ENCODE results near the gene ACAA2.
"Not testable (repeated sequence)": the region's sequence is repeated elsewhere in the genome, so short reads cannot be mapped to it uniquely, and the experiment has no call there.

The ACAA2 gene

DNA sequence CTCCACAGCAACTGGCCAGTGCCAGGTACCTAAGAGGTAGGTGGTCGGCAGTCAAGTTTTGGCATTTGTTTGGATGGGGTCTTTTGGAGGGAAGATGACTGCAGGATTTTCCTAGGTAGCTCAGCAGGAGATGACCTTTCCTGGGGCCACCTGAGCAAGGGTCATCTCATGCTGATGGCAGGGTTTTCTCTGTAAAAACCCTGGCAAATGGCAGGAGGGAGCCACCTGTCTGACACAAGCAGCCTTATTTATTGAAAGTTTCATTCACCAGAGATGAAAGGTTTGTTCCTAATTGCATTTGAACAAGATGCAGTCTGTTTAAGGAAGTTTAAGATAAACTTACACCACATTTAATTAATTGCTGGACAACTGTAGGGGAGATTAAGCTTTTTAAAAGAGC lies 31.6 kb upstream of the ACAA2 start:
- DNase-seq, result no peak

DNA sequence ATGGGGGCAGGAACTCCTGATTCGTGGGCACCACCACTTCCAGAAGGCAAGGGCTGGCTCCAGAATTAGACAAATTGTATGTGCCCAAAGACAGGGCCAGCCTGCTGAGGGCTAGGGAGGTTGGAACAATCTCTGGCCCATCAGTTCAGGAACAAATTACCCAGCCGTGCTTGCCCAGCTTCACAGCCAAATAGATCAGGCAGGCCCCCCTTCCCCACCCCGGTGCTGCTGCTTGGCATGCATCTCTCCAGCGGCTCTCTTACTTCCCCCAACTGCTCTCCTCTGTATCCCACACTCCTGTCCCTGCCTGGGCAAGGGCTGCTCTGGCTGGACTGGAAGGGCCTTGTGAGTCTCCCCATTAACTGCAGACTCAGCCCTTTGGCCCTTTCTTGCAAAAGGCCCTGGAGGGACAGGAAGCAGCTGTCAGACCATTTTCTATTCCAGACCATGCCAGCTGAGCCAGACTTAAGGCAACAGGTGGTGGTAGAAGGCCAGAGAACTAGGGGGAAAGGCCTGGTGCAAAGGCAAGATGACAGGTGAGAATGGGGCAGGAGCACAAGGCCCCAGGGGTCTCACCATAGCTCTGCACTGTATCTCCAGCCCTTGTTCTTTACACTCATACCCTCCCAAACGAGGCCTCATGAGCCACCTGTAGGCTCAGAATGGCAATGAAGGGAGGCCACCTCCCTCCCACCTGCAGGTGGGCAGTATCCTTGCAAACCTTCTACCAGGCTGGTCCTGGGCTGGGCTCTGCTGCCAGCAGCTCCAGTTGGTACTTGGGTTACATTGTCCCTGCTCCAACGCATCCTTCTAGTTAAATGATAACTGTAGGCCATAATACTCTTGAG lies 30.7 kb upstream of the ACAA2 start:
- DNase-seq, result no peak

DNA sequence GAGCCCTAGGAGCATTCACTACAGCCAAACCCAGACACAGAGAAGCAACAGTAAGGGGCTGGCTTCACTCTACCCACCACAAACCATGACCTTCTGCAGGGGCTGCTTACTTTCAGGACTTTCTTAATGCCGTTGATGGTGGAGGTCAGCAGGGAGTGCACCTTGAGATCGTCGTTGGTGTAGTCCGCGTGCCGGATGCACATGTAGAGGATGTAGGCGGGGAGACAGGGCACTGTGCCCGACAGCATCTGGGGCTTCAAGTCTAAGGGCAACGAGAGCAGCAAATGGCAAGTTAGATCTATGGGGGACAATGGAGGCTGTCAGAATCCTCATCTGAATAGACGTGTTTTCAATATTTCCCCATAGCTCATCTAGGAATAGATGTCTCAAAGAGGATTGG lies 29.8 kb upstream of the ACAA2 start:
- no peak for DNase-seq

DNA sequence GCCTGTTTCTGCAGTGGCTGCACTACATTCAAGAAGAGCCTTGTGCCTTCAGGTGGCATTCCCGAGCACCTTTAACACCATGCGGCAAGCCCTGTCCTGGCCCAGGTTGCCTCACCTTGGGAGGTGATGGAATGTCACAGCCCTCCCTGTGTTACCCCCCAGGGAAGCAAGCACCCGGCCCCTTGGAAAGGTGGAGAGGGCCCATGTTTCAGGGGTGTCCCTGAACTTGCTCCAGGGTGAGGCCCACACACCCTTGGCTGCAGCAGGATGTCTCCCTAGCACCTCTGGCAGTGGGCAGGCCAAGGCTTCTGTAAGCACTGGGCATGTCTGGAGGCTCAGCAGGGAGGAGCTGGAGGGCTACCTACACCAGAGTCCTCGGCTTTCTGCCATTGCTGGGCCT lies 29.3 kb upstream of the ACAA2 start:
- no peak for DNase-seq

DNA sequence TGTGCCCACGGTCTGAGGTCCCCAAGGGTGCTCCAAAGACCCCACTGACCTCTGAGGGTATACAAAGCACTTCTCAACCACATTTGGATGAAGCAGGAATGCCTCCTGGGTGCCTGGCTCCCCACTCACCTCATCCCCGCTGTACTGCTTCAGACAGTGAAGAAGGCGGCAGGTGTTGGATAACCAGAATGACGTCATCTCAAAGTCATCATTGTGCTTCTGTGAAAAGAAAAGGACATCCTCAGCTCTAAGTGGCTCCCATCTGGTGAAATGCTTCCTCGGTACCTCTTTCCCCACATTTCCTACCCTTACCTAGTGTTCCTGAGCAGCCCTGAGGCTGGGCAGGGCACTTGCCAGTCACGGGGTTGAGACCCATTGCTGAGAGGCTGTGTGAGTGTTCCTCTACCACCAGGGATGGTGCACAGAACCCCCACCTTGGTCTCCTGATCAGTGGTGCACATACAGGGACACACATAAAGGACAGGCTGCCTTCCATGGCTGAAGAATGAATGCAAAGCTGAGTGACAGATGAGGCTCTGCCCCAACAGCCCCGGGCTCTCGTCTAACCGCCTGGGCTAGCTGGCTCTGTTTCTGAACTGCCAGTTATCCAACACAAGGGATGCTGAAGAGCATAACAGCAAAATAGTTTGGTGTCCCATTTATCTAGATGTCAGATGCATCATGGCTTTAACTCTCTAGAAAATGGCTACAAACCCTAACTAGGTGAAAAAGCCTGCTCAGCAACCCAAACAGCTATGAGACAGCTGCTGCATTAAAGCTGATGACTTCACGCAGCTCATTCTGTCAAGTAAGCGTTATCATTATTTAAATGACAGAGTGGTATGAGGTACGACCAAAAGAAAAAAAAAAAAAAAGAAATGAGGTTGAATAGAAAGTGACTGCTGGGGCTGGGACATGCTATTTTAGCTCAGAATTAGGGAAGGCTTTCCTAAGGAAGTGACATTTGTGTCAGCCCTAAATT lies 28.2 kb upstream of the ACAA2 start:
- no peak for DNase-seq

DNA sequence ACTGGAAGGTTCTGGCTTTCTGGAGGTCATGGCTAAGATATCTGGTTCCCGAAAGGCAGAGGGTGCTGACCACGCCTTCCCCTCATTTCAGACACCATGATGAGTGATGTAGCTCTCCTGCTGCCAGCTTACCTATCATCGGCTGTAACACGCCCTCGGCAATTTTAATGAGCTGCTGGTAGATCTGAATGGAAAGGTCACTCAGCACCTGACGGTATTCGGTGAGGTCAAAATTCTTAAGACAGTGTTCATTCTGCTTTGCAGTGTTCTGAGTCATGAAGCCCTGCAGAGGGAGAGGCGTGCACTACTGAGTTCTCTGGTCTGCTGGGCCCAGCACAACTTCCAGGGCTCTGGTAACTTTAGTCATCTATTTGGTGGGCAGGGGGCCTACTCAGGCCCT lies 25.7 kb upstream of the ACAA2 start:
- DNase-seq, result no peak

DNA sequence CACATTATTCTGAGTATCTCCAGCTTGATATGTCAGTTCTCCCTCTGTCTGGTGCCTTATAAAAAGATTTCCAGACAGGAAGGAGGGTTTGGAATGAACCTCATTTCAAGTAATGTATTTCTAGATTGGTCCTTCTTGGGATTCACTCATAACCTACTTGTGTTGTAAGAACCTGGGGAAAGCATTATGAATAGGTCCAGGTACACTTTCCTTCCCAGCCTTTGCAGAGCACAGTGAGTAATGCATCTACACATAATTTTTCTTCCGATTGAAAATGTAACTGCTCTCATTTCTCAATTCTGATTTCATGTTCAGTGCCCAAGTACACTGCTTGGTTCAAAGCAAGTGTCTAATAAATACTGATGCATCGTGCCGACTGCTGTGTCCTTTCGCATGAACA lies 25.0 kb upstream of the ACAA2 start:
- no peak for DNase-seq

DNA sequence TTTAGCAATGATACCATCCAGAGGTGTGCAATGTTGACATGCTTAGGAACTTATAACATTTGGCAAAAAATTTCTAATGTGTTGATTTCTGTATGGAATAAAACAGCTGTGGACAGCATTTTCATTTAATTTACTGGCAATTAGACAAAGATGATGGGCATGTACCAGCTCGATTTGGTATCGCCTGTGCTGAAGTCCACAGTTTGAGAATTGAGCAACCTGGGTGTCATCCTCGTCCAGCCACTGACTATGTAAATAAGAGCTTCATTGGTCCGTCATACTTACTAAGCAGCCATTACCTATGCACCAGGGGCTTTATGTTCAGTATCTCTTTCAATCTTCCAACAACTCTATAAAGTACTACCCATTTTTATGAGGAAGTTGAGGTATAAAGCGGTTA lies 24.6 kb upstream of the ACAA2 start:
- DNase-seq, result no peak

DNA sequence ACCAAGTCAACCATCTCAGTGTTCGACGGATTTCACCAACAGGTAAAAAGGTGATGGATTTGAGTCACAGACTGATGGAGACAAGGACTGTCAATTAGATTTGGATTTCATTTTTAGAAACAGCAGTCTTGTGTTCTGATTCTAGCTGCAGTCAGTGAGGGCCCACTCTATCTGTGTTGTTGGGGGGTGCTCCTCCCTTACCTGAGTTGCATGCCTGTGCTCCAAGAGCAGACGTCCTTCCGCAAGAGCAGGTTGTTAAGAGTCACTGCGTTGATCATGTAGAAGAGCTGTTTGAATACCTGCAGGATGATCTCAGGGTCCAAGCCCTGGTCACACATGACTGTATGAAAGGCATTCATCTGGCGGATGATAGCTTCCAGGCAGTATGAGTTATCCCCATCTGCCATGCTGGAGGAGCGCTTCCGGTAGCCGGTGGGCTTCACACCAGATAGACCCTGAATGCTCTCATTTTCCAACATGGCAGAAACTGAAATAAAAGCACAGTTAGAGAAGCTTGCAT lies 24.0 kb upstream of the ACAA2 start:
- not testable (repeated sequence) for DNase-seq

DNA sequence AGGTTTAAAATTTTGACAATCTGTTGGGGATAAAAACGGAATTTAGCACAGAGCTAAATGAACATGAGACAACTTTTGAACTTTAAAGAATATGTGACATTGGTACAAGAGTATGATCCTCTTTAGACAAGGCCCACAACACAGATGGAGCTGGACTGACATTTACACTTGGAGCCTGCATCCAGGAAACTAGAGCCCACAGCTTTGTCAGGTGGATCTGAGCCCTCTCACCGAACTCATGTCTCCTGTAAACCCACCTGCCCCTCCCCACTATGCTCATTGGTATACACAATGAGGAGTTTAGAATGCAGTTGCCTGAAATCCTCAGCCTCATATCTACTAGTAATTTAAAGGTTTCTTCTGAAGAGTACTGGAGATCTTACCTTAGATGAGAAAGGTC lies 22.1 kb upstream of the ACAA2 start:
- DNase-seq, result no peak

DNA sequence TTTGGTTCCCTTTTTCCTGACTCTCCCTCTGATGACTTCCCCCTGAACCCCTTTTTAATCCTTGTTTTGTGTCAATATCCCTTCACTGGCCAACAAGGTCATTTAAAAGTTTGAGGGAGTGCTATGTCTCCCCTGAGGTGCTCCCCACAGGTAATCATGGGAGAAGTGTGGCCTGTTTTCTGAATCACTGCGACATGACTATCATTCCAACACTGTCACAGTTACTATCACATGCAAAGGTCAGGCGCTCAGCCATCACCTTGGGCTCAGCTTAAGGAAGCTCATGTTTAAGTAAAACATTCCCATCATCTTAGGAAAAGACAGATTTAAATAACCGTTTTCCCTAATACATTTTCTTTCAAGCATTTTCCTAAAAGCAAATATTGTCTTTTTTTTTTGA lies 20.9 kb upstream of the ACAA2 start:
- no peak for DNase-seq

DNA sequence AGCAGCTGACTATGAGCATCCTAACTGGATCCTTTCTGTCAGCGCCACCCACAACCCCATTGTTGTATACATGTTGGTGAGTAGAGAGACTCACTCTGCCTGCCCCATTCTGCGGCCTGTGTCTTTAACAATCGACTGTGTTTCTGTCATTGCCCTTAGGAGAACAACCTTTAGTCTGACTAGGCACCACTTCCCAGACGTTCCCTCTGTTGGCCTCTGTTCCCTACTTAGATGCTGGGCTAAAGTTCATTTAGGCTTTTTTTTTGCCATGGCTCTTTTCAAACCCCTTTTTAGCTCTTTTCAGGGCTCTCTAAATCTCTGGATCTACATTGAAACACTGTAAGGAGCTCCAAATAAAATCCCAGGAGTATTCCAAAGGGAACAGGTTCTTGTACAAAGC lies 20.5 kb upstream of the ACAA2 start:
- DNase-seq, result no peak

DNA sequence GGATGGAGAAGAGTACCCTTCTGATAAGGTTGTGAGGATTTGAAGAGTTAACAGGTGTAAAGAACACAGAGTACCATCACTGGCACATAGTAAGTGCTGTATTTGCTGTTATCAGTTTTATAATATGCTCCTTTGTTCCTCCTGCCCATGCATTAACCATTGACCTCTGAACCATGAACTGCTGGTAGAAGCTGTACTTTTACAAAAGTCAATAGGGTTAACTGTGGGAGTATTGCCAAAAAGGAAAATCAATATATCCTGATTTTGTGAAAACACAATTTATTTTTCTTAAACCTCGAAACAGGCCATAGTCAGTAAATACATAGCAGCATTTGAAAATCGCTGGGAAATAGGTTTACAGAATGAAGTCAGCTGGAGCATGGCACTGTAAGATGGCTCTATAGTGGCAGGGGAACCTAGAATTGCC lies 18.9 kb upstream of the ACAA2 start:
- DNase-seq, result no peak

DNA sequence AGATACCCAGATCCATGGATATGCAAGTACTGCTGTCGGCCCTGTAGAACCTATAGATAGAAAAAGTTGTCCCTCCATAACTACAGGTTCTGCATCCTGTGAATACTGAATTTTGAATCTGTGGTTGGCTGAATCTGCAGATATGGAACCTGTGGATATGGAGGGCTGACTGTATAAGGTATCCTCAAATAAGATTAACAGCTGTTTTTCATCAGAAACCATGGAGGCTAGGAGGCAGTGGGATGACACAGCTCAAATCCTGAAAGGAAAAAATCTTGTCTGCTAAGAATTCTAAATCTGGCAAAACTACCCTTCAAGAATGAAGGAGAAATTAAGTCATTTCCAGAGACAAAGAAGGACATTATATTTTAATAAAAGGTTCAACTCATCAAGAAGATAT lies 14.7 kb upstream of the ACAA2 start:
- DNase-seq, result no peak

DNA sequence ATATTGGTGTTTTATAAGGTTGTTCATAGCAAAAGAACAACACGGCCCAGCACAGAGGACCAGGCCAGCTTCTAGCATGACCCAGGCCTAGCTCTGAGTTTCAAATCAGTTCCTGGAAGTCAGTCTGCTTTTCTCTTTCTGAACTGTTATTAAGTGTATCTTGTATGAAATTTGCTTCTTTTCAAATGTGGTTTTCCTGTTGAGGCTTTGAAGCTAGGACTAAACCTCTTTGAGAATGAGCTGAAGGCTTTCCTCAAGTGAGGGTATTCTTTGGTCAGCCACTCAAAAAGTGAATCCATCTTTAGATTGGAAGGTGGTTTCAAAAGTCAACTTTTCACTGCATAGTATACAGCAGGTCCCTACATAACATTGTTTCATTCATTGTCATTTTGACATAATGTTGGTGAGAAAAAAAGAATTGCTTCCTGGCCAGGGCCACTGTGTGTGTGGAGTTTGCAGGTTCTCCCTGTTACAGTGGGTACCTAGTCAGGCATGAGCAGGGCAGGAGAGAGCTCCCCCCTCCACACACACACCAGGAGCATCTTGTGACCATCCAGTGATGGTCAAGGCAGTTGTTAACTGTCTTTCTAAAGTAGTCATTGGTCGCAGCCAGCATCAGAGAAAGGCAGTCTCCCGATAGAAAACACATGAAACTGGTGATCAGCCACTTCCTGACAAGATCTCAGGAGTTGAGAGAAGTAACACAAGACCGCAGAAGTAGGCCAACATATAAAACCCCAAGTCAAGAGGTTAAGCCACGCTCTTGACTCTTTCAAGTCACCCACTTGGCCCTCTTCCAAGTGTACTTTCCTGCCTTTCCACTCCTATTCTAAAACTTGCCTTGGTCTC lies 6.7 kb upstream of the ACAA2 start:
- DNase-seq, result peak in 1 of 2 experiments; percentile 11

DNA sequence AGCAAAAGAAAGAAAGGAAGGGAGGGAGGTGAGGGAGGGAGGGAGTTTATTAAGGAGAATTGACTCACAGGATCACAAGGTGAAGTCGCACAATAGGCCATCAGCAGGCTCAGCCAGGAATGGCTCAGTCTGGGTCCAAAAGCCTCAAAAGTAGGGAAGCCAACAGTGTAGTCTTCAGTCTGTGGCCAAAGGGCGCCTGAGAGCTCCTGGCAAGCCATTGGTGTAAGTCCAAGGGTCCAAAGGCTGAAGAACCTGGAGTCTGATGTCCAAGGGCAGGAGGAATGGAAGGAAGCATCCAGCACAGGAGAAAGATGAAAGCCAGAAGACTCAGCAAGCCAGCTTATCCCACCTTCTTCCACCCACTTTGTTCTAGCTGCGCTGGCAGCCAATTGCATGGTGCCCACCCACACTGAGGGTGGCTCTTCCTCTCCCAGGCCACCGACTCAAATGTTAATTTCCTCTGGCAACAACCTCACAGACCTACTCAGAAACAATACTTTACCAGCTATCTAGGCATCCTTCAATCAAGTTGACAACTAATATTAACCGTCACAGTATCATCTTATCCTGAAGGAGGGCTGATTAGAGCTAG lies 5.8 kb upstream of the ACAA2 start:
- no peak for DNase-seq

DNA sequence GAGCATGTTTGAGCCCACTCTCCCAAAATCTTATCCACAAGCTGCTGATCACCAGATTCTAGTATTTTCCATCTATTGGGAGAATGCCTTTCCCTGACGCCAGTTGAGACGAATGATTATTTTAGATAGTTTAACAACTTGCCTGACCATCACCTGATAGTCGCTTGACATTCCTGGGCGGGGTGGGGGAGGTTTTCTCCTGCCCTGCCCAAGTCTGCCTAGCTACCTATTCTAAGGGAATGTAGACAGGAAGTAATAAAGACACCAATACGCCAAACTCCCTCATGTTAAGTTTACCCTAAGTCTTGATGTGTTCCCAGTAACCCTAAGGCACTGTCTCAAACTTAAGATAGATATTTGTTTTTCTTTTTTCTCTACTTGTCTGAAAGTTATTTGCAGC lies 4.6 kb upstream of the ACAA2 start:
- no peak for DNase-seq

DNA sequence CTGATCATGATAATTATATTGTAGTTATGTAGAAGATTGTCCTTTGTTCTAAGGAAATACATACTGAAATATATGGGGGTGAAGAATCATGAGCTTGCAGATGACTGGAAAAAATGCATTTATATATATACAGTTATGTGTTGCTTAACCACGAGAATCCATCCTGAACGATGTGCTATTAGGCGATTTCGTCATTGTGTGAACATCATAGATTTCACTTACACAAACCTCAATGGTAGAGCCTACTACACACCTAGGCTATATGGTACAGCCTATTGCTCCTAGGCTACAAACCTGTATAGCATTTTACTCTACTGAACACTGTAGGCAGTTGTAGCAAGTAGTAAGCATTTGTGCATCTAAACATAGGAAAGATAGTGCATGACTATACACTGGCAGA lies 2.6 kb upstream of the ACAA2 start:
- no peak for DNase-seq

DNA sequence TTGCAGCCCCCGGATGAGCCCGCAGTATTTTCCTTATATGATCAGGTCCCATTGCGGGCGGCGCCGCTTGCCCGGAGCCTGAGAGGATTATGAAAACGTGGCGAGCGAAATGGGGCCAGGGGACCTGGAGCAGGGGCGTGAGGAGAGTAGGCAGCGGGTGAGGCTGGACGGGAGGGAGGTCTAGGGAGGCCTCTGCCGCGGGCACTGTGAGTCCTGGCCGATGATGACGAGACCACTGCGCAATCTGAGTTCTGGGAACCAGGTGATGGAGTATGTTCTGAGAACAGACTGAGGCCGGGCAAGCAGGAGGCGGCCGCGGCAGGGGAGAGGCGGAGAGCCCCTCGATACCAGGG lies 790 bp upstream of the ACAA2 start:
- DNase-seq, result peak in 1 of 2 experiments; percentile 45

DNA sequence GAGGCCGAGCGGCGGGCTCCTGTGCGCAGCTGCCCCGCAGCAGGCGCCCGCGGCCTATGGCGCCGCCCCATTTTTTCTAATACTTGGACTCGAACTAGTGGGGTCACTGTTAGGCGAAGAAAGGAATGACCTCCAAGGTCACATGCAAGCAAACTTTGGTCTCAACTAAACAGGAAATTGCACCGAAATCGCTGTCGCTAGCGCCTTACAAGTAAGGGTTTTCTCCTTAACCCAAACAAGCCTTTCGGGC lies 339 bp downstream of the ACAA2 start:
- DNase-seq, result no peak

DNA sequence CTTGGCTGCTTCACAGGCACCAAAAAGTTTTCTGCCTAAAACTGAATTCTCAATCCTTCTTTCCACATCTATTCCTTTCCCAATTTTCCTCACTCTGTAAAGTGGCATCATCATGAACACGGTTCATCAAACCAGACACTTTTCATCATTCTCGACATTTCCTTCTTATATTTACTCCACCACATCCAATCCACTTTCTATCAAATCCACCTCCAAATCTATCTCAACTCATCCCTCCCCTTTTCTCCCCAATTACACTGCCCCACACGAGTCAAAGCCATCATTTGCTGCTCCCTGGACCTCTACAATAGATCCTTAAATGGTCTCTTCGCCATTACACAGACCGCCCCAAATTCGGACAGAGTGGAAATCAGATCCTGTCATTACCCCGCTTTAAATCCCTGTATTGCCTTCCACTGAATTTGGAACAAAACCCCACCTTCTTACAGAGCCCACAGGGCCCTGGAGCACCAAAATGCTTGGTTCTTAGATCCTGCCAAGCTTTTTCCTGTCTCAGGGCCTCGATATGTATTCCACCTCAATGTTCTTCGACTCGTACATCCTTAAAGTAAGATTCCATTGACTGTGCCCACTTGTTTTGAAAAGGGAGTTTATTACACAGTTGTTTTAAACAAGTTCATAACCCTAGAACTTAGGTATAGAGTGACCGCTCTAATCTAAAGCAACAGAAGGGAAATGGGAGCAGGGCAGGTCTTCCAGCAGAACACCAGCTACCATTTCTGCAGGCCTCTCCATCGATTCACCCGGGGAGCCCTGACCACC lies 856 bp downstream of the ACAA2 start:
- DNase-seq, result no peak

Measured in stimulated activated CD4-positive, alpha-beta T cell treated with anti-CD3 and anti-CD28 coated beads, Interleukin-4, amount 100 ng/mL, for 4 hours (primary cell).